SIG-M5 treated with dmso at 0.1 percent for 504 hours (cell line): ENCODE measurements around the gene MAP6.

Source experiments
- DNase-seq: peaks from one replicate; lab custom pipeline; 2025; ENCODE audit not compliant: unreplicated experiment; lab: John Stamatoyannopoulos, UW

Gene MAP6

GRCh38 chr11:75632450-75632849 is 36.4 kb downstream of the MAP6 start:
- no peak for DNase-seq

- DNase-seq: no peak
Observed at GRCh38 chr11:75631086-75631730, 37.6 kb downstream of the MAP6 start.

- DNase-seq: no peak
Observed at GRCh38 chr11:75627906-75628668, 40.8 kb downstream of the MAP6 start.

- no peak for DNase-seq
Observed at GRCh38 chr11:75626889-75627529, 41.8 kb downstream of the MAP6 start.

GRCh38 chr11:75625991-75626888 is 42.6 kb downstream of the MAP6 start:
- DNase-seq: no peak

GRCh38 chr11:75625021-75625420 is 43.8 kb downstream of the MAP6 start:
- no peak for DNase-seq

- DNase-seq: no peak
Observed at GRCh38 chr11:75616281-75616680, 52.6 kb downstream of the MAP6 start.

- DNase-seq: no peak
Observed at GRCh38 chr11:75615751-75616150, 53.1 kb downstream of the MAP6 start.

GRCh38 chr11:75611823-75612222 is 57.0 kb downstream of the MAP6 start:
- no peak for DNase-seq

- no peak for DNase-seq
Observed at GRCh38 chr11:75606099-75606498, 62.7 kb downstream of the MAP6 start.

GRCh38 chr11:75603791-75604736 is 64.8 kb downstream of the MAP6 start:
- DNase-seq: no peak

- no peak for DNase-seq
Observed at GRCh38 chr11:75602951-75603350, 65.9 kb downstream of the MAP6 start.

- DNase-seq: no peak
Observed at GRCh38 chr11:75601494-75601893, 67.3 kb downstream of the MAP6 start.

- no peak for DNase-seq
Observed at GRCh38 chr11:75600356-75600755, 68.5 kb downstream of the MAP6 start.

- no peak for DNase-seq
Observed at GRCh38 chr11:75598900-75599299, 69.9 kb downstream of the MAP6 start.

GRCh38 chr11:75598264-75598663 is 70.6 kb downstream of the MAP6 start:
- no peak for DNase-seq

- DNase-seq: peak; percentile 36
Observed at GRCh38 chr11:75597636-75598035, 71.2 kb downstream of the MAP6 start.

- DNase-seq: no peak
Observed at GRCh38 chr11:75596914-75597313, 71.9 kb downstream of the MAP6 start.

- no peak for DNase-seq
Observed at GRCh38 chr11:75595429-75595828, 73.4 kb downstream of the MAP6 start.

GRCh38 chr11:75594211-75594610 is 74.6 kb downstream of the MAP6 start:
- DNase-seq: no peak
